CD14-positive monocyte (primary cell): ENCODE results near the gene RASGRP2. TPM values are rescaled to one million over a fixed set of nuclear protein-coding genes. Genes with fewer than 3 reads are reported as not detected.

Experiments used
- DNase-seq, 3 donors: peaks; one replicate each; pipeline ENCODE4 v3.0.0-alpha.2; 2011 to 2022
- H2AFZ ChIP-seq: 2 replicates; pipeline ENCODE4 v1.6.0; 2012; ENCODE audit warnings: mild to moderate bottlenecking, low read depth, low read length, inconsistent platforms; ENCODE audit not compliant: insufficient read depth, poor library complexity, severe bottlenecking
- H3K27ac ChIP-seq, 2 donors: 1 replicate in 1 of 2; 2 replicates in 1 of 2; pipeline ENCODE4 v1.5.1; 2012 to 2013; ENCODE audit warnings: low read length in 2 of 2, control low read depth in 1 of 2, inconsistent platforms in 1 of 2, low read depth in 1 of 2, mild to moderate bottlenecking in 1 of 2
- H3K27me3 ChIP-seq, 2 donors: one replicate each; pipeline versions ENCODE4 v1.6.0 to v1.6.1; 2011 to 2013; ENCODE audit warnings: low read length in 2 of 2; ENCODE audit not compliant: control insufficient read depth in 2 of 2, insufficient read depth in 2 of 2
- H3K36me3 ChIP-seq, 2 donors: replicated peaks in 1 of 2; 1 replicate in 1 of 2; 2 replicates in 1 of 2; pipeline versions ENCODE4 v1.5.1 to v1.6.1; 2012 to 2013; ENCODE audit warnings: low read length in 2 of 2, control low read depth in 1 of 2, inconsistent platforms in 1 of 2, mild to moderate bottlenecking in 1 of 2; ENCODE audit not compliant: insufficient read depth in 2 of 2, control insufficient read depth in 1 of 2
- H3K4me1 ChIP-seq, 2 donors: 1 replicate in 1 of 2; 2 replicates in 1 of 2; pipeline versions ENCODE4 v1.5.1 to v1.6.1; 2012 to 2013; ENCODE audit warnings: low read length in 2 of 2, control low read depth in 1 of 2, inconsistent platforms in 1 of 2, mild to moderate bottlenecking in 1 of 2, moderate library complexity in 1 of 2; ENCODE audit not compliant: insufficient read depth in 2 of 2, control insufficient read depth in 1 of 2
- H3K4me2 ChIP-seq: replicated peaks from 2 replicates; pipeline ENCODE3; 2012; ENCODE audit warnings: low read length, moderate library complexity, mild to moderate bottlenecking; ENCODE audit not compliant: poor library complexity, severe bottlenecking; ENCODE audit errors: extremely low read depth
- H3K4me3 ChIP-seq, 3 experiments: fragments of 200-600 bp in 1 of 3; sonication (generic) in 1 of 3; replicated peaks in 1 of 3; 1 replicate in 2 of 3; 2 replicates in 1 of 3; pipeline ENCODE4 v1.5.1; 2011 to 2013; ENCODE audit warnings: low read length in 3 of 3, mild to moderate bottlenecking in 3 of 3, control low read depth in 2 of 3, low read depth in 2 of 3, inconsistent platforms in 1 of 3, moderate library complexity in 1 of 3
- H3K79me2 ChIP-seq: 2 replicates; pipeline ENCODE4 v1.6.0; 2012; ENCODE audit warnings: mild to moderate bottlenecking, control low read depth, inconsistent platforms, low read length, moderate library complexity; ENCODE audit not compliant: insufficient read depth
- H3K9ac ChIP-seq: 2 replicates; pipeline ENCODE4 v1.6.0; 2017; ENCODE audit warnings: low read length, mild to moderate bottlenecking; ENCODE audit not compliant: insufficient read depth, poor library complexity, severe bottlenecking
- H3K9me3 ChIP-seq, 2 donors: replicated peaks in 1 of 2; 1 replicate in 1 of 2; 2 replicates in 1 of 2; pipeline versions ENCODE4 v1.5.1 to v1.6.1; 2012 to 2013; ENCODE audit warnings: low read length in 2 of 2, control low read depth in 1 of 2; ENCODE audit not compliant: control insufficient read depth in 1 of 2, insufficient read depth in 1 of 2
- H4K20me1 ChIP-seq: 2 replicates; pipeline ENCODE4 v1.6.0; 2012; ENCODE audit warnings: mild to moderate bottlenecking, low read length, control low read depth, moderate library complexity; ENCODE audit not compliant: insufficient read depth
- H3K27ac Mint-ChIP-seq, 7 donors: one replicate each; pipeline ENCODE4 v1.8.0; 2020; ENCODE audit warnings: mild to moderate bottlenecking in 7 of 7, mixed read lengths in 7 of 7, moderate library complexity in 6 of 7, inconsistent platforms in 2 of 7
- H3K27me3 Mint-ChIP-seq, 3 donors: one replicate each; pipeline ENCODE4 v1.8.0; 2021 to 2022; ENCODE audit warnings: low read depth in 3 of 3, mild to moderate bottlenecking in 3 of 3, mixed read lengths in 3 of 3, moderate library complexity in 3 of 3, inconsistent platforms in 1 of 3
- H3K36me3 Mint-ChIP-seq, 2 donors: one replicate each; pipeline ENCODE4 v1.8.0; 2020; ENCODE audit warnings: mixed read lengths in 2 of 2, inconsistent platforms in 1 of 2, mild to moderate bottlenecking in 1 of 2
- H3K4me1 Mint-ChIP-seq: one replicate; pipeline ENCODE4 v1.8.0; 2020; ENCODE audit warnings: mild to moderate bottlenecking, mixed read lengths
- H3K4me3 Mint-ChIP-seq, 2 donors: one replicate each; pipeline ENCODE4 v1.8.0; 2020; ENCODE audit warnings: mild to moderate bottlenecking in 2 of 2, mixed read lengths in 2 of 2, moderate library complexity in 1 of 2
- H3K9me3 Mint-ChIP-seq, 7 donors: one replicate each; pipeline ENCODE4 v1.8.0; 2020 to 2022; ENCODE audit warnings: mixed read lengths in 7 of 7, mild to moderate bottlenecking in 6 of 7, moderate library complexity in 6 of 7, inconsistent platforms in 2 of 7
- WGBS: methylation state at CpG from one replicate; pipeline ENCODE4 v1.1.5; 2013; ENCODE audit warnings: missing lambda C conversion rate; ENCODE audit not compliant: insufficient coverage; 5-methylcytosine and 5-hydroxymethylcytosine counted together
- intact Hi-C, 2 donors: fragments of 100-400 bp; cut with micrococcal nuclease; formaldehyde crosslinking; loops; one replicate each; pipeline versions ENCODE4 v1.15.0 to v1.15.1; 2023
- polyA plus RNA-seq, 3 donors: library from polyadenylated mRNA; depleted of rRNA in 1 of 3; unstranded in 2 of 3; stranded (reverse) in 1 of 3; fragments of 300-500 nt in 2 of 3; fragments of >200 nt in 1 of 3; fragmentation: Illumina TruSeq in 2 of 3; gene quantifications; 1 replicate in 2 of 3; 2 replicates in 1 of 3; pipeline ENCODE4 v1.2.3, GENCODE V29; 2012 to 2021
- TF ChIP-seq, protein P1 (sequence below): fragments of 200-600 bp; IDR thresholded peaks from one replicate; pipeline ENCODE4 v1.8.0; 2022; ENCODE audit warnings: antibody characterized with exemption, mild to moderate bottlenecking

The RASGRP2 gene
- polyA plus RNA-seq, 3 donors: 67.6 to 242 (median 68.8) TPM

DNA sequence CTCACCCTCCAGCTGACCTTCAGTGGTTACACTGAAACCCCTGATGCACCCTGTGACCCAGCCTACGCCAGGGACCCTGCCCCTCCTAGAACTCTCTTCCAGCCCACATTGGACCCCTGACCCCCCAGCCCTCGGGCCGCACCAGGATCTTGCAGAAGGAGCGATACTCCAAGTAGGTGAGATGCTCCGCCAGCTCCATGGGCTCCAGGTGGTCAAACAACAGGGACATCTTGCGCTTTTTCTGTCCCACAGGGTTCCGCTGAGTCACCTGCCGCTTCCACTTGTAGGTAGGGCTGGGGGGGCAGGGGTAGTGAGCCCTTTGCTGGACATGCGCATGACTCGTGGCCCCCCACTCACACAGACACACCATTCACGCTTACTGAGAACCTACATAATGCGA lies 4.1 kb downstream of the RASGRP2 start:
- H3K9me3 Mint-ChIP-seq: peaks cover 0 to 2% (median 0%) of the 10 kb centered on the region in 7 donors
- Histone ChIP-seq H3K4me1 (peaks cover 21 to 34% of the 10 kb centered on the region in 2 donors), H3K79me2 (peaks cover 84% of the 10 kb centered on the region), H4K20me1 (peaks cover 77% of the 10 kb centered on the region), H3K4me2 (no peak overlapping the region), H3K4me3 (no peak overlapping the region), H3K36me3 (peaks cover 46 to 64% of the 10 kb centered on the region in 2 donors), H3K27me3 (no peaks in the 10 kb centered on the region), H3K9me3 (no peaks in the 10 kb centered on the region), H3K27ac (no peak overlapping the region), H3K9ac (no peak overlapping the region), H2AFZ (no peak overlapping the region)
- H3K36me3 Mint-ChIP-seq: peaks cover 55 to 68% of the 10 kb centered on the region in 2 donors
- H3K27me3 Mint-ChIP-seq: peaks cover 0 to 4% (median 1%) of the 10 kb centered on the region in 3 donors
- no peak overlapping the region for H3K27ac Mint-ChIP-seq
- TF ChIP-seq, protein P1, sequence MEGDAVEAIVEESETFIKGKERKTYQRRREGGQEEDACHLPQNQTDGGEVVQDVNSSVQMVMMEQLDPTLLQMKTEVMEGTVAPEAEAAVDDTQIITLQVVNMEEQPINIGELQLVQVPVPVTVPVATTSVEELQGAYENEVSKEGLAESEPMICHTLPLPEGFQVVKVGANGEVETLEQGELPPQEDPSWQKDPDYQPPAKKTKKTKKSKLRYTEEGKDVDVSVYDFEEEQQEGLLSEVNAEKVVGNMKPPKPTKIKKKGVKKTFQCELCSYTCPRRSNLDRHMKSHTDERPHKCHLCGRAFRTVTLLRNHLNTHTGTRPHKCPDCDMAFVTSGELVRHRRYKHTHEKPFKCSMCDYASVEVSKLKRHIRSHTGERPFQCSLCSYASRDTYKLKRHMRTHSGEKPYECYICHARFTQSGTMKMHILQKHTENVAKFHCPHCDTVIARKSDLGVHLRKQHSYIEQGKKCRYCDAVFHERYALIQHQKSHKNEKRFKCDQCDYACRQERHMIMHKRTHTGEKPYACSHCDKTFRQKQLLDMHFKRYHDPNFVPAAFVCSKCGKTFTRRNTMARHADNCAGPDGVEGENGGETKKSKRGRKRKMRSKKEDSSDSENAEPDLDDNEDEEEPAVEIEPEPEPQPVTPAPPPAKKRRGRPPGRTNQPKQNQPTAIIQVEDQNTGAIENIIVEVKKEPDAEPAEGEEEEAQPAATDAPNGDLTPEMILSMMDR: no peak
- H3K4me1 Mint-ChIP-seq: peaks cover 37% of the 10 kb centered on the region
- intact Hi-C loops: no loop called here
- no peak for DNase-seq
- H3K4me3 Mint-ChIP-seq: no peak overlapping the region
- WGBS: 98% methylated on average over 7 of the region's 12 CpGs

DNA sequence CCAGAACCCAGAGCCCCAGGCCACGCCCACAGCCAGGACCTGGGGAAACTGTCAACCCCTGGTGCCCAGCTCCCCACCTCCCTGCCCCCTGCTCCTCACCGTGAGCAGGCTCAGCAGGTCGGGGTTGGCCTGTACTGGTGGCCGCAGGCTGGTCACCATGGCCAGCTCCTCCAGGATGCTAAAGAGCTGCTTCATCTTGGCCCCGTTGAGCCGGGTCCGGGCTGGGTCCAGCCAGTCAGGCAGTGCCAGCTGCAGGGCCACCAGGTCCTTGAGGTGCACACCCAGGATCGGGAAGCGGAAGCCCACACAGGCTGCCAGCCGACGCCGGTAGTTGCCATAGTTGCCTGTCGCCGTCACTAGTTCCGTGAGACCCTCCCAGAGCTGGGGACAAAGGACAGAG lies 7.3 kb downstream of the RASGRP2 start:
- 96% methylated on average over 7 of the region's 15 CpGs for WGBS
- H3K4me2 ChIP-seq: no peak overlapping the region
- peaks cover 7 to 12% of the 10 kb centered on the region in 2 donors for H3K4me1 ChIP-seq
- Mint-ChIP-seq H3K27me3 (peaks cover 0 to 1% (median 0%) of the 10 kb centered on the region in 3 donors), H3K27ac (peak overlapping the region in 1 of 7 donors; percentile 83), H3K4me1 (peaks cover 28% of the 10 kb centered on the region), H3K4me3 (no peak overlapping the region), H3K36me3 (peaks cover 80 to 99% of the 10 kb centered on the region in 2 donors), H3K9me3 (peaks cover 0 to 2% (median 0%) of the 10 kb centered on the region in 7 donors)
- TF ChIP-seq, protein P1: no peak
- H2AFZ ChIP-seq: no peak overlapping the region
- no peak for DNase-seq
- H3K4me3 ChIP-seq: no peak overlapping the region
- intact Hi-C loops: no loop called here
- peaks cover 66 to 92% of the 10 kb centered on the region in 2 donors for H3K36me3 ChIP-seq
- peak overlapping the region in 1 of 2 donors; percentile 31 for H3K27ac ChIP-seq
- no peak overlapping the region for H3K9ac ChIP-seq
- H3K79me2 ChIP-seq: peaks cover 75% of the 10 kb centered on the region
- no peaks in the 10 kb centered on the region for H3K9me3 ChIP-seq
- peaks cover 79% of the 10 kb centered on the region for H4K20me1 ChIP-seq
- no peaks in the 10 kb centered on the region for H3K27me3 ChIP-seq
